HCT116 (cell line): ENCODE results near the gene PCBP3. TPM values are rescaled to one million over a fixed set of nuclear protein-coding genes. Genes with fewer than 3 reads are reported as not detected.

ENCODE experiments used
- ATAC-seq: fragments of 200-7000 bp; cut with Tn5 transposase; 2 replicates; pipeline ENCODE4 v1.9.1; 2020; ENCODE audit warnings: mild to moderate bottlenecking, moderate library complexity
- BruUV-seq: library from RNA; stranded (reverse); fragments of 400-500 nt; replicated peaks from 2 replicates; lab custom pipeline; 2021; lab: Mats Ljungman, UMichigan
- CTCF ChIA-PET: fragments of 300-600 bp; sonication (Branson Sonifier 250); formaldehyde crosslinking; loops from one replicate; lab custom pipeline; 2021; ENCODE audit warnings: antibody characterized with exemption; lab: Charles Lee
- POLR2A ChIA-PET: fragments of 300-600, 350-600 bp; sonication (Branson Sonifier 250); formaldehyde crosslinking; loops from one replicate; lab custom pipeline; 2021; ENCODE audit warnings: antibody characterized with exemption; lab: Charles Lee
- RAD21 ChIA-PET, 2 experiments: fragments of 300-600 bp; sonication (Branson Sonifier 250); formaldehyde crosslinking; loops; one replicate each; lab custom pipeline; 2023; ENCODE audit warnings: low total read pairs in 2 of 2; ENCODE audit not compliant: uncharacterized antibody in 2 of 2, unreplicated experiment in 2 of 2, low non-redundant PET in 1 of 2; lab: Charles Lee
- DNase-seq: peaks from one replicate; pipeline ENCODE4 v3.0.0-alpha.2; 2010; ENCODE audit warnings: low read depth, low spot score
- H2AFZ ChIP-seq: fragments of 200-600 bp; shearing (Covaris generic), sonication (generic); 2 replicates; pipeline ENCODE4 v1.6.1; 2017; ENCODE audit warnings: low read depth, mixed run types, mixed read lengths, antibody characterized with exemption, low read length; ENCODE audit not compliant: poor library complexity, severe bottlenecking
- H3K27ac ChIP-seq: 2 replicates; pipeline ENCODE4 v1.5.1; 2012; ENCODE audit warnings: low read depth, low read length
- H3K27me3 ChIP-seq: fragments of 200-600 bp; sonication (generic); 2 replicates; pipeline ENCODE4 v1.6.1; 2016; ENCODE audit warnings: mixed run types, low read length, mixed read lengths; ENCODE audit not compliant: insufficient read depth
- H3K36me3 ChIP-seq, 2 experiments: fragments of 200-500 bp in 1 of 2; fragments of 200-600 bp in 1 of 2; sonication (Bioruptor generic) in 1 of 2; sonication (generic) in 1 of 2; 2 replicates each; pipeline versions ENCODE4 v1.5.1 to v1.6.1; 2014 to 2016; ENCODE audit warnings: low read length in 2 of 2, inconsistent platforms in 1 of 2, mixed read lengths in 1 of 2, mixed run types in 1 of 2; ENCODE audit not compliant: insufficient read depth in 2 of 2, control insufficient read depth in 1 of 2
- H3K4me1 ChIP-seq, 2 experiments: fragments of 200-600 bp in 1 of 2; sonication (generic) in 1 of 2; 2 replicates each; pipeline versions ENCODE4 v1.5.1 to v1.6.1; 2012 to 2017; ENCODE audit warnings: low read length in 2 of 2, inconsistent platforms in 1 of 2, mild to moderate bottlenecking in 1 of 2, mixed read lengths in 1 of 2, mixed run types in 1 of 2, moderate library complexity in 1 of 2; ENCODE audit not compliant: insufficient read depth in 2 of 2, control insufficient read depth in 1 of 2
- H3K4me2 ChIP-seq: fragments of 200-600 bp; sonication (generic); 2 replicates; pipeline ENCODE4 v1.6.1; 2017; ENCODE audit warnings: mixed run types, low read length, mixed read lengths
- H3K4me3 ChIP-seq, 2 experiments: fragments of 200-600 bp in 1 of 2; sonication (generic) in 1 of 2; replicated peaks in 1 of 2; 2 replicates each; pipeline ENCODE4 v1.5.1; 2011 to 2016; ENCODE audit warnings: low read length in 2 of 2, control low read depth in 1 of 2, low read depth in 1 of 2, mild to moderate bottlenecking in 1 of 2, mixed read lengths in 1 of 2, mixed run types in 1 of 2
- H3K79me2 ChIP-seq: fragments of 200-600 bp; sonication (generic); 2 replicates; pipeline ENCODE4 v1.6.1; 2017; ENCODE audit warnings: mild to moderate bottlenecking, mixed run types, low read length, moderate library complexity, mixed read lengths; ENCODE audit not compliant: insufficient read depth
- H3K9ac ChIP-seq: fragments of 200-600 bp; sonication (generic); 2 replicates; pipeline ENCODE4 v1.6.1; 2016; ENCODE audit warnings: low read length, mixed read lengths
- H3K9me2 ChIP-seq: fragments of 200-600 bp; sonication (generic), shearing (Covaris generic); 2 replicates; pipeline ENCODE4 v1.6.1; 2017; ENCODE audit warnings: mixed run types, mild to moderate bottlenecking, moderate library complexity; ENCODE audit not compliant: insufficient read depth
- H3K9me3 ChIP-seq, 2 experiments: fragments of 200-500 bp in 1 of 2; fragments of 200-600 bp in 1 of 2; sonication (Bioruptor generic) in 1 of 2; sonication (generic) in 1 of 2; 2 replicates each; pipeline ENCODE4 v1.6.1; 2014 to 2017; ENCODE audit warnings: low read length in 2 of 2, mixed read lengths in 2 of 2, inconsistent platforms in 1 of 2, low read depth in 1 of 2, mild to moderate bottlenecking in 1 of 2, mixed run types in 1 of 2, moderate library complexity in 1 of 2; ENCODE audit not compliant: control insufficient read depth in 1 of 2, insufficient read depth in 1 of 2
- H4K20me1 ChIP-seq: fragments of 200-600 bp; sonication (generic), shearing (Covaris generic); 2 replicates; pipeline ENCODE4 v1.6.1; 2017; ENCODE audit warnings: mixed run types, mild to moderate bottlenecking, moderate library complexity; ENCODE audit not compliant: insufficient read depth
- CBX3 ChIP-seq: IDR thresholded peaks from 2 replicates; pipeline ENCODE4 v1.6.1; 2012; ENCODE audit warnings: low read depth
- CEBPB ChIP-seq: IDR thresholded peaks from 2 replicates; pipeline ENCODE4 v1.6.1; 2012; ENCODE audit warnings: low read depth
- ELF1 ChIP-seq: IDR thresholded peaks from 2 replicates; pipeline ENCODE4 v1.6.1; 2012; ENCODE audit warnings: low read depth, borderline replicate concordance
- EZH2 ChIP-seq: fragments of 200-600 bp; sonication (generic); IDR thresholded peaks from 2 replicates; pipeline ENCODE4 v1.6.1; 2017; ENCODE audit warnings: antibody characterized with exemption, mixed run types
- EZH2phosphoT487 ChIP-seq: fragments of 200-600 bp; IDR thresholded peaks from 2 replicates; pipeline ENCODE4 v1.6.1; 2018; ENCODE audit warnings: antibody characterized with exemption, borderline replicate concordance
- FOSL1 ChIP-seq: IDR thresholded peaks from 2 replicates; pipeline ENCODE4 v1.6.1; 2012; ENCODE audit warnings: low read depth
- JUND ChIP-seq: IDR thresholded peaks from 2 replicates; pipeline ENCODE4 v1.6.1; 2012
- POLR2A ChIP-seq: IDR thresholded peaks from 2 replicates; pipeline ENCODE4 v1.7.0; 2011; ENCODE audit warnings: borderline replicate concordance; ENCODE audit not compliant: insufficient read depth, insufficient read length; ENCODE audit errors: extremely low read depth
- SIN3A ChIP-seq: IDR thresholded peaks from 2 replicates; pipeline ENCODE4 v1.6.1; 2012; ENCODE audit warnings: low read depth
- SP1 ChIP-seq: IDR thresholded peaks from 2 replicates; pipeline ENCODE4 v1.6.1; 2012; ENCODE audit warnings: low read depth
- SRF ChIP-seq: IDR thresholded peaks from 2 replicates; pipeline ENCODE4 v1.6.1; 2012; ENCODE audit warnings: low read depth
- YY1 ChIP-seq: IDR thresholded peaks from 2 replicates; pipeline ENCODE4 v1.6.1; 2011; ENCODE audit warnings: low read length, low read depth, moderate library complexity, mild to moderate bottlenecking; ENCODE audit not compliant: insufficient replicate concordance; ENCODE audit errors: extremely low read depth
- ZFX ChIP-seq: fragments of 450-650 bp; IDR thresholded peaks from 2 replicates; pipeline ENCODE4 v1.6.1; 2017
- intact Hi-C: fragments of 100-400 bp; cut with micrococcal nuclease; formaldehyde crosslinking; loops from 2 replicates; pipeline ENCODE4 v1.10.0; 2022
- total RNA-seq: library from RNA; stranded (reverse); gene quantifications from one replicate; pipeline ENCODE4 v1.2.1, GENCODE V29; 2021; ENCODE audit not compliant: unreplicated experiment
- TF ChIP-seq, protein P1 (sequence below): IDR thresholded peaks from 2 replicates; pipeline ENCODE4 v1.6.1; 2012; ENCODE audit warnings: low read depth
- TF ChIP-seq, protein P2 (sequence below): IDR thresholded peaks from 2 replicates; pipeline ENCODE4 v1.6.1; 2011; ENCODE audit warnings: mild to moderate bottlenecking, low read length, moderate library complexity; ENCODE audit not compliant: insufficient replicate concordance; ENCODE audit errors: extremely low read depth
- TF ChIP-seq, protein P3 (sequence below), 3 experiments: fragments of 200-600 bp in 1 of 3; sonication (generic) in 1 of 3; IDR thresholded peaks in 2 of 3; conservative IDR thresholded peaks in 1 of 3; 2 replicates each; pipeline ENCODE4 v1.5.1; 2012 to 2017; ENCODE audit warnings: low read depth in 2 of 3, low read length in 2 of 3, antibody characterized with exemption in 1 of 3, borderline replicate concordance in 1 of 3, control low read depth in 1 of 3, mild to moderate bottlenecking in 1 of 3, mixed read lengths in 1 of 3, mixed run types in 1 of 3, moderate library complexity in 1 of 3; ENCODE audit not compliant: insufficient read depth in 1 of 3
- TF ChIP-seq, protein P4 (sequence below): IDR thresholded peaks from 2 replicates; pipeline ENCODE4 v1.6.1; 2012
- TF ChIP-seq, protein P5 (sequence below): IDR thresholded peaks from 2 replicates; pipeline ENCODE4 v1.6.1; 2012

The PCBP3 gene
- total RNA-seq, 1 experiment from 2014 or later = 3.1 TPM

DNA sequence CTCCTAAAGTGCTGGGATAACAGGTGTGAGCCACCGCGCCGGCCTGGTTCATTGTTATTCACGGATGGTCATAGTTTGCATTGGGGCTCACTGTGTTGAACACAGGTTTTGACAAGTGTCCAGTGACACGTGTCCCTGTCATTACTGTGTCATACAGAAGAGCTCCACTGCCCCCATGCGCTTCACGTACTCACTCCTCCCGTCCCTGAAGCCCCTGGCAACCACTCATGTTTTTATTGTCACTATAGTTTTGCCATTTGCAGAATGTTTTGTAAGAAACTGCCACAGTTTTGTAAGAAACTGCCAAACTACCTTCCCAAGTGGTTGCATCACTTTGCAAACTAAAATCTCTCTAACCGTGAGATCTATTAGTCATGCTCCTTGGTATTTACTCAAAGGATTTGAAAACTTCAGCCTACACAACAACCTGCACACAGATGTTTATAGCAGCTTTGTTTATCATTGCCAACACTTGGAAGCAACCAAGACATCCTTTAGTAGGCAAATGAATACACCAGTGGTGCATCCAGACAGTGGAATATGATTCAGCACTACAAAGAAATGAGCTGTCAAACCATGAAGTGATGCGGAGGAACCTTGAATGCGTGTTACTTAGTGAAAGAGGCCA is 174.9 kb downstream of the PCBP3 start:
- RAD21 ChIA-PET = interaction anchor here in 1 of 2 experiments (0.6 kb wide), 1 partner anchor 678 kb away, joined by 3 read pairs; no protein-coding TSS in a partner anchor
- Histone ChIP-seq H2AFZ (no peak overlapping the region), H3K27me3 (no peaks in the 10 kb centered on the region), H3K9ac (no peak overlapping the region), H3K9me3 (no peaks in the 10 kb centered on the region), H3K4me3 (no peak overlapping the region), H3K36me3 (no peaks in the 10 kb centered on the region), H3K4me1 (peaks cover 6 to 18% of the 10 kb centered on the region in 2 experiments; a peak in 3 of 4 replicates), H4K20me1 (no peaks in the 10 kb centered on the region), H3K4me2 (no peak overlapping the region; the same call in 1 of the 2 replicates), H3K79me2 (no peaks in the 10 kb centered on the region), H3K9me2 (no peaks in the 10 kb centered on the region), H3K27ac (no peak overlapping the region)
- BruUV-seq = no TSS peak
- CTCF ChIA-PET = interaction anchor here (1.3 to 5.5 kb wide), 3 partner anchors 260 to 680 kb away, joined by 3 to 39 read pairs (median 4); no protein-coding TSS in a partner anchor
- intact Hi-C loops = loop anchor here (2.0 kb wide), 1 partner anchor 526 kb away; no protein-coding TSS in a partner anchor
- TF ChIP-seq, protein P1, sequence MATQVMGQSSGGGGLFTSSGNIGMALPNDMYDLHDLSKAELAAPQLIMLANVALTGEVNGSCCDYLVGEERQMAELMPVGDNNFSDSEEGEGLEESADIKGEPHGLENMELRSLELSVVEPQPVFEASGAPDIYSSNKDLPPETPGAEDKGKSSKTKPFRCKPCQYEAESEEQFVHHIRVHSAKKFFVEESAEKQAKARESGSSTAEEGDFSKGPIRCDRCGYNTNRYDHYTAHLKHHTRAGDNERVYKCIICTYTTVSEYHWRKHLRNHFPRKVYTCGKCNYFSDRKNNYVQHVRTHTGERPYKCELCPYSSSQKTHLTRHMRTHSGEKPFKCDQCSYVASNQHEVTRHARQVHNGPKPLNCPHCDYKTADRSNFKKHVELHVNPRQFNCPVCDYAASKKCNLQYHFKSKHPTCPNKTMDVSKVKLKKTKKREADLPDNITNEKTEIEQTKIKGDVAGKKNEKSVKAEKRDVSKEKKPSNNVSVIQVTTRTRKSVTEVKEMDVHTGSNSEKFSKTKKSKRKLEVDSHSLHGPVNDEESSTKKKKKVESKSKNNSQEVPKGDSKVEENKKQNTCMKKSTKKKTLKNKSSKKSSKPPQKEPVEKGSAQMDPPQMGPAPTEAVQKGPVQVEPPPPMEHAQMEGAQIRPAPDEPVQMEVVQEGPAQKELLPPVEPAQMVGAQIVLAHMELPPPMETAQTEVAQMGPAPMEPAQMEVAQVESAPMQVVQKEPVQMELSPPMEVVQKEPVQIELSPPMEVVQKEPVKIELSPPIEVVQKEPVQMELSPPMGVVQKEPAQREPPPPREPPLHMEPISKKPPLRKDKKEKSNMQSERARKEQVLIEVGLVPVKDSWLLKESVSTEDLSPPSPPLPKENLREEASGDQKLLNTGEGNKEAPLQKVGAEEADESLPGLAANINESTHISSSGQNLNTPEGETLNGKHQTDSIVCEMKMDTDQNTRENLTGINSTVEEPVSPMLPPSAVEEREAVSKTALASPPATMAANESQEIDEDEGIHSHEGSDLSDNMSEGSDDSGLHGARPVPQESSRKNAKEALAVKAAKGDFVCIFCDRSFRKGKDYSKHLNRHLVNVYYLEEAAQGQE = no peak
- TF ChIP-seq EZH2 = no peak
- no peak for TF ChIP-seq ZFX
- TF ChIP-seq, protein P2, sequence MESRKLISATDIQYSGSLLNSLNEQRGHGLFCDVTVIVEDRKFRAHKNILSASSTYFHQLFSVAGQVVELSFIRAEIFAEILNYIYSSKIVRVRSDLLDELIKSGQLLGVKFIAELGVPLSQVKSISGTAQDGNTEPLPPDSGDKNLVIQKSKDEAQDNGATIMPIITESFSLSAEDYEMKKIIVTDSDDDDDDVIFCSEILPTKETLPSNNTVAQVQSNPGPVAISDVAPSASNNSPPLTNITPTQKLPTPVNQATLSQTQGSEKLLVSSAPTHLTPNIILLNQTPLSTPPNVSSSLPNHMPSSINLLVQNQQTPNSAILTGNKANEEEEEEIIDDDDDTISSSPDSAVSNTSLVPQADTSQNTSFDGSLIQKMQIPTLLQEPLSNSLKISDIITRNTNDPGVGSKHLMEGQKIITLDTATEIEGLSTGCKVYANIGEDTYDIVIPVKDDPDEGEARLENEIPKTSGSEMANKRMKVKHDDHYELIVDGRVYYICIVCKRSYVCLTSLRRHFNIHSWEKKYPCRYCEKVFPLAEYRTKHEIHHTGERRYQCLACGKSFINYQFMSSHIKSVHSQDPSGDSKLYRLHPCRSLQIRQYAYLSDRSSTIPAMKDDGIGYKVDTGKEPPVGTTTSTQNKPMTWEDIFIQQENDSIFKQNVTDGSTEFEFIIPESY = no peak
- TF ChIP-seq, protein P3, sequence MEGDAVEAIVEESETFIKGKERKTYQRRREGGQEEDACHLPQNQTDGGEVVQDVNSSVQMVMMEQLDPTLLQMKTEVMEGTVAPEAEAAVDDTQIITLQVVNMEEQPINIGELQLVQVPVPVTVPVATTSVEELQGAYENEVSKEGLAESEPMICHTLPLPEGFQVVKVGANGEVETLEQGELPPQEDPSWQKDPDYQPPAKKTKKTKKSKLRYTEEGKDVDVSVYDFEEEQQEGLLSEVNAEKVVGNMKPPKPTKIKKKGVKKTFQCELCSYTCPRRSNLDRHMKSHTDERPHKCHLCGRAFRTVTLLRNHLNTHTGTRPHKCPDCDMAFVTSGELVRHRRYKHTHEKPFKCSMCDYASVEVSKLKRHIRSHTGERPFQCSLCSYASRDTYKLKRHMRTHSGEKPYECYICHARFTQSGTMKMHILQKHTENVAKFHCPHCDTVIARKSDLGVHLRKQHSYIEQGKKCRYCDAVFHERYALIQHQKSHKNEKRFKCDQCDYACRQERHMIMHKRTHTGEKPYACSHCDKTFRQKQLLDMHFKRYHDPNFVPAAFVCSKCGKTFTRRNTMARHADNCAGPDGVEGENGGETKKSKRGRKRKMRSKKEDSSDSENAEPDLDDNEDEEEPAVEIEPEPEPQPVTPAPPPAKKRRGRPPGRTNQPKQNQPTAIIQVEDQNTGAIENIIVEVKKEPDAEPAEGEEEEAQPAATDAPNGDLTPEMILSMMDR (IDR thresholded peaks at IDR 0.05 in 2 of 3, conservative IDR thresholded peaks at IDR 0.05 in 1 of 3; ENCODE audit: borderline replicate concordance in 1 of 3, insufficient read depth in 1 of 3, low read depth in 2 of 3, low read length in 2 of 3) = no peak
- no peak for TF ChIP-seq ELF1
- TF ChIP-seq SIN3A = no peak
- no peak for TF ChIP-seq YY1
- no peak for TF ChIP-seq EZH2phosphoT487
- TF ChIP-seq FOSL1 = no peak
- TF ChIP-seq SRF = no peak
- TF ChIP-seq, protein P4, sequence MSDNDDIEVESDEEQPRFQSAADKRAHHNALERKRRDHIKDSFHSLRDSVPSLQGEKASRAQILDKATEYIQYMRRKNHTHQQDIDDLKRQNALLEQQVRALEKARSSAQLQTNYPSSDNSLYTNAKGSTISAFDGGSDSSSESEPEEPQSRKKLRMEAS = no peak
- TF ChIP-seq, protein P5, sequence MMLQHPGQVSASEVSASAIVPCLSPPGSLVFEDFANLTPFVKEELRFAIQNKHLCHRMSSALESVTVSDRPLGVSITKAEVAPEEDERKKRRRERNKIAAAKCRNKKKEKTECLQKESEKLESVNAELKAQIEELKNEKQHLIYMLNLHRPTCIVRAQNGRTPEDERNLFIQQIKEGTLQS = no peak
- no peak for TF ChIP-seq CEBPB
- no peak for TF ChIP-seq CBX3
- no peak for TF ChIP-seq POLR2A
- TF ChIP-seq SP1 = no peak
- no peak for TF ChIP-seq JUND
- ATAC-seq (no peak), DNase-seq (no peak)
- POLR2A ChIA-PET = no interaction called here
